Lower leg skin (tissue), 4 donors: ENCODE data around the gene ZBTB4. TPM values are rescaled to one million over a fixed set of nuclear protein-coding genes. Genes with fewer than 3 reads are reported as not detected.

Experiments
- DNase-seq, 2 donors: peaks; one replicate each; pipeline ENCODE4 v3.0.0-alpha.2; 2019; ENCODE audit warnings: low spot score in 2 of 2
- H3K4me3 ChIP-seq: fragments of 200-600 bp; sonication (generic); 2 replicates; pipeline ENCODE4 v1.5.1; 2017; ENCODE audit warnings: mild to moderate bottlenecking, low read depth; ENCODE audit not compliant: poor library complexity, severe bottlenecking
- CTCF ChIP-seq, 3 donors: fragments of 450-650 bp; IDR thresholded peaks; one replicate each; pipeline ENCODE4 v1.5.1; 2016; ENCODE audit warnings: antibody characterized with exemption in 3 of 3, mild to moderate bottlenecking in 3 of 3, moderate library complexity in 2 of 3
- POLR2A ChIP-seq, 2 donors: fragments of 450-650 bp; IDR thresholded peaks; one replicate each; pipeline ENCODE4 v1.6.1; 2016 to 2017; ENCODE audit warnings: antibody characterized with exemption in 2 of 2, mild to moderate bottlenecking in 1 of 2, moderate library complexity in 1 of 2
- WGBS, 2 donors: methylation state at CpG; one replicate each; pipeline ENCODE4 v1.1.5; 2018; 5-methylcytosine and 5-hydroxymethylcytosine counted together
- intact Hi-C: fragments of 100-400 bp; cut with DNase I; formaldehyde crosslinking; loops from one replicate; pipeline ENCODE4 v1.15.0; 2023; ENCODE audit warnings: low total_unique reads
- total RNA-seq, 4 donors: library from RNA; depleted of rRNA; stranded (reverse); fragments of >200 nt; gene quantifications; one replicate each; pipeline ENCODE4 v1.1.0, GENCODE V29; 2016

The ZBTB4 gene
- total RNA-seq, 4 donors from 2014 or later: 40.4 to 52.3 (median 47.7) TPM

GRCh38 chr17:7497636-7498035 lies 18.2 kb upstream of the ZBTB4 start:
- TF ChIP-seq CTCF (IDR thresholded peaks at IDR 0.05): no peak
- no peak for TF ChIP-seq POLR2A (IDR thresholded peaks at IDR 0.05)
- H3K4me3 ChIP-seq: no peak overlapping the region
- no peak for DNase-seq
- WGBS, 2 donors: 88 to 92% methylated on average over 14 of the region's 14 CpGs
- intact Hi-C loops: loop anchor here (10.0 kb wide), 1 partner anchor 57 kb away; the partner anchor contains the start of gene TNFSF13

GRCh38 chr17:7497228-7497627 lies 17.8 kb upstream of the ZBTB4 start:
- TF ChIP-seq CTCF (IDR thresholded peaks at IDR 0.05) (no peak), POLR2A (IDR thresholded peaks at IDR 0.05) (no peak)
- WGBS, 2 donors: 77 to 85% methylated on average over 10 of the region's 10 CpGs
- no peak for DNase-seq
- intact Hi-C loops: loop anchor here (10.0 kb wide), 1 partner anchor 58 kb away; the partner anchor contains the start of gene TNFSF13
- no peak overlapping the region for H3K4me3 ChIP-seq

- TF ChIP-seq CTCF (IDR thresholded peaks at IDR 0.05): no peak
- TF ChIP-seq POLR2A (IDR thresholded peaks at IDR 0.05): no peak
- no peak overlapping the region for H3K4me3 ChIP-seq
- 85 to 89% methylated on average over 20 of the region's 20 CpGs for WGBS, 2 donors
- intact Hi-C loops: loop anchor here (10.0 kb wide), 1 partner anchor 58 kb away; the partner anchor contains the start of gene TNFSF13
- no peak for DNase-seq
Observed at GRCh38 chr17:7496470-7497183, 17.2 kb upstream of the ZBTB4 start.

GRCh38 chr17:7495906-7496434 lies 16.5 kb upstream of the ZBTB4 start:
- WGBS, 2 donors: 89 to 92% methylated on average over 12 of the region's 12 CpGs
- TF ChIP-seq CTCF (IDR thresholded peaks at IDR 0.05) (no peak), POLR2A (IDR thresholded peaks at IDR 0.05) (no peak)
- H3K4me3 ChIP-seq: no peak overlapping the region
- intact Hi-C loops: loop anchor here (10.0 kb wide), 1 partner anchor 59 kb away; the partner anchor contains the start of gene TNFSF13
- no peak for DNase-seq

- intact Hi-C loops: loop anchor here (10.0 kb wide), 1 partner anchor 61 kb away; the partner anchor contains the start of gene TNFSF13
Observed at GRCh38 chr17:7493941-7494340, 14.5 kb upstream of the ZBTB4 start.

More at GRCh38 chr17:7493941-7494340, 14.5 kb upstream of the ZBTB4 start:
- DNase-seq: no peak
- no peak for TF ChIP-seq POLR2A (IDR thresholded peaks at IDR 0.05)
- no peak for TF ChIP-seq CTCF (IDR thresholded peaks at IDR 0.05)
- WGBS, 2 donors: 88 to 93% methylated on average over 3 of the region's 3 CpGs
- H3K4me3 ChIP-seq: no peak overlapping the region
